Measurements from ENCODE around the gene TXNIP. TPM values are rescaled to one million over a fixed set of nuclear protein-coding genes. Genes with fewer than 3 reads are reported as not detected.

Gene TXNIP
- total RNA-seq, 1 donor from 2014 or later = 19.0 TPM

DNA sequence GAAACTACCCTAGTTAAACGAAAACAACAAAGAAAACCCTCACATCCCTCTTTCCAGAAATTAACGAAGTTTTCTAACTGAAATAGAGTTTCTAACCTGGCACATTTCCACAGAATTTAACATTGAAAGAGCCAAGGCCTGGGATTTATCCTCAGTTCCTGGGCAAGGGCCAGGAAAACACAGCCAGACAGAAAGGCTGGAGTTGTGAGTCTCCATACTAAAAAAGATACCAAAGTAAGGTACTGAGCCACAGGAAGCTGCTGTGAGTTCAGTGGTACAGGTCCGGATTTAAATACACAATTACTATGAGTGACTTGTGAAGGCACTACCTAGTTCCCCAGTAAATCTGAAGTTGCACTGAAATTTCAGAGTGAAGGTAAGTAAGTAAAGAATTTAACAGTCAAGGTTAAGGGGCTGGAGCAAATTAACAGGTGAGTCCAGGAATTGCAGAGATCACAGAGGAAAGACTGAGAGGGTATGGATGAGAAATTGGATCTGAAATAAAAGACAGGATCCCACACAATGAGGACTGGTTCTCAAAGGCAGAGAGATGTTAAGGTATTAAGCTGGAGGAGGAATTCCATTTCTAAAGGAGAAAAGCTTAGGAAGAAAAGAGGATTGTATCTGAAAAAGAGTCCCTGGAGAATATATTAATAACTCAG lies 39.5 kb downstream of the TXNIP start:
- Histone ChIP-seq H3K36me3 (ENCODE audit: control insufficient read depth, insufficient read depth, low read length) (peaks cover 1% of the 10 kb centered on the region), H3K27me3 (ENCODE audit: control insufficient read depth, insufficient read depth, low read length) (no peaks in the 10 kb centered on the region), H3K4me3 (ENCODE audit: low read depth, low read length) (peak overlapping the region; percentile 55)
- TF ChIP-seq CTCF (IDR thresholded peaks at IDR 0.05; ENCODE audit: insufficient read depth, low read length, poor library complexity, severe bottlenecking) = no peak
- DNase-seq (ENCODE audit: low read depth) = no peak

- H3K36me3 ChIP-seq (ENCODE audit: control insufficient read depth, insufficient read depth, low read length) = peaks cover 1% of the 10 kb centered on the region
- no peak for TF ChIP-seq CTCF (IDR thresholded peaks at IDR 0.05; ENCODE audit: insufficient read depth, low read length, poor library complexity, severe bottlenecking)
- no peak for DNase-seq (ENCODE audit: low read depth)
Observed at GRCh38 chr1:145956361-145956760, 40.0 kb downstream of the TXNIP start.

DNA sequence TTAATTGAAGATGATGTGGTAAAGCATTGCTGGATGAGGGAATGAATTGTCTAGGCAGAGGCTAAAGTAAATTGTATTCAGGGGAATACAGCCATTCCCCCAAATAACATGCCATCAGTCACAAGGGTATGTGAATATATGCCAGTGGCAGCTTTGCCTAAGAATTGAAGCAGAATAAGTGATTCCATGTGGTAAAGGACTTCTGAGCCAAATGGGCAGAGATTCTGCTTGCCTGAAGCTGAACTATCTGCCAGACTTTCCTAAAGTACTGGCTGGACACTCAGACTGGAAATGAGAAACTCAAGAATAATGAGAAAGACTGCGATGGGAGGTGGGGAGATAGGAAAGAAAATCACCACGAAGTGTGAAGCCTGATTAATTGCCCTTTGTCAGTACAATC lies 40.9 kb downstream of the TXNIP start:
- Histone ChIP-seq H3K36me3 (ENCODE audit: control insufficient read depth, insufficient read depth, low read length) (peaks cover 1% of the 10 kb centered on the region), H3K4me3 (ENCODE audit: low read depth, low read length) (no peak overlapping the region), H3K27me3 (ENCODE audit: control insufficient read depth, insufficient read depth, low read length) (no peaks in the 10 kb centered on the region)
- no peak for DNase-seq (ENCODE audit: low read depth)
- TF ChIP-seq CTCF (IDR thresholded peaks at IDR 0.05; ENCODE audit: insufficient read depth, low read length, poor library complexity, severe bottlenecking) = no peak

More at GRCh38 chr1:145956361-145956760, 40.0 kb downstream of the TXNIP start:
- no peaks in the 10 kb centered on the region for H3K27me3 ChIP-seq (ENCODE audit: control insufficient read depth, insufficient read depth, low read length)
- H3K4me3 ChIP-seq (ENCODE audit: low read depth, low read length) = peak overlapping the region; percentile 55

- no peak for DNase-seq (ENCODE audit: low read depth)
- Histone ChIP-seq H3K36me3 (ENCODE audit: control insufficient read depth, insufficient read depth, low read length) (peaks cover 1% of the 10 kb centered on the region), H3K27me3 (ENCODE audit: control insufficient read depth, insufficient read depth, low read length) (no peaks in the 10 kb centered on the region), H3K4me3 (ENCODE audit: low read depth, low read length) (no peak overlapping the region)
- no peak for TF ChIP-seq CTCF (IDR thresholded peaks at IDR 0.05; ENCODE audit: insufficient read depth, low read length, poor library complexity, severe bottlenecking)
Observed at GRCh38 chr1:145953861-145954260, 42.5 kb downstream of the TXNIP start.

DNA sequence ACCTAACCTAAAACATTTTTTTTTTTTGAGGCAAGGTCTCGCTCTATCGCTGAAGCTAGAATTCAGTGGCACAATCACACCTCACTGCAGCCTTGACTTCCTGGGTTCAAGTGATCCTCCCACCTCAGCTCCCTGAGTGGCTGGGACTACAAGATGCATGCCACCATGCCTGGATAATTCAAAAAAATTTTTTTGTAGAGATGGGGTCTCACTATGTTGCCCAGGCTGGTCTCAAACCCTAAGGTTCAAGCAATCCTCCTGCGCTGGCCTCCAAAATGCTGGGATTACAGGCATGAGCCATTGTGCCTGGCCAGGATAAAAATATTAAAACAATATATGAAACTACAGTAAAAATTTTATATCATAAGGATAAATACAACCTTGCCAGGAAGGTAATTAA lies 43.5 kb downstream of the TXNIP start:
- H3K27me3 ChIP-seq (ENCODE audit: control insufficient read depth, insufficient read depth, low read length) = no peaks in the 10 kb centered on the region
- no peak for TF ChIP-seq CTCF (IDR thresholded peaks at IDR 0.05; ENCODE audit: insufficient read depth, low read length, poor library complexity, severe bottlenecking)
- DNase-seq (ENCODE audit: low read depth) = no peak
- H3K36me3 ChIP-seq (ENCODE audit: control insufficient read depth, insufficient read depth, low read length) = peaks cover 1% of the 10 kb centered on the region
- no peak overlapping the region for H3K4me3 ChIP-seq (ENCODE audit: low read depth, low read length)

DNA sequence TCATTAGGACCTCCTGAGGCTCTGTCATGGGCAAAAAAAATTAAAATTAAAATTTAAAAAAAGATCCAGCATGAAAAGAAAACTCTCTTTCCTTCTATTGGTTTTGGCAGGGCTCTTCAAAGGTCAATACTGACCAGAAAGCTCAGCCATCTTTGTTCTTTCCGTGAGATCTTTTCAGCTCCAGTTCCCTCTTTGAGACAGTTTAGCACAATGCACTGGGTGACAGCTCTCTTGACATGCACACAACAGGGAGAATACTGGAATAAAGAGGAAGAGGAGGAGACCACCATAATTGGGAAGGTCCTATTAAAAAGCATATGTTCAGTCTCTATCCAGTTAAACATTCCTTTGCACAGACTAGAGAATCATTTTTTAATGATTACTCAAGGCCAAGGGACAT lies 44.9 kb downstream of the TXNIP start:
- Histone ChIP-seq H3K27me3 (ENCODE audit: control insufficient read depth, insufficient read depth, low read length) (no peaks in the 10 kb centered on the region), H3K4me3 (ENCODE audit: low read depth, low read length) (no peak overlapping the region), H3K36me3 (ENCODE audit: control insufficient read depth, insufficient read depth, low read length) (peaks cover 1% of the 10 kb centered on the region)
- no peak for DNase-seq (ENCODE audit: low read depth)
- TF ChIP-seq CTCF (IDR thresholded peaks at IDR 0.05; ENCODE audit: insufficient read depth, low read length, poor library complexity, severe bottlenecking) = no peak
